Adipose tissue (tissue), 3 donors: ENCODE data around the gene PAX5. TPM values are rescaled to one million over a fixed set of nuclear protein-coding genes. Genes with fewer than 3 reads are reported as not detected.

Experiments
- H3K27ac ChIP-seq: one replicate; pipeline ENCODE4 v1.5.1; 2013; ENCODE audit warnings: low read depth, low read length
- WGBS, 3 donors: extraction: QIAGEN DNeasy Blood & Tissue Kit; methylation state at CpG; one replicate each; pipeline ENCODE4 v1.1.7; 2013; 5-methylcytosine and 5-hydroxymethylcytosine counted together
- polyA plus RNA-seq, 3 donors: library from polyadenylated mRNA; stranded (reverse); fragments of 200-250 nt; gene quantifications; one replicate each; pipeline ENCODE4 v1.2.3, GENCODE V29; 2013
- donor health status: healthy with polysubstance abuse.
- donor health status: Bipolar disorder and iron deficiency.
- donor health status: healthy.

The PAX5 gene
- polyA plus RNA-seq, 3 donors: 0.23 to 0.28 TPM; not detected in 1

DNA sequence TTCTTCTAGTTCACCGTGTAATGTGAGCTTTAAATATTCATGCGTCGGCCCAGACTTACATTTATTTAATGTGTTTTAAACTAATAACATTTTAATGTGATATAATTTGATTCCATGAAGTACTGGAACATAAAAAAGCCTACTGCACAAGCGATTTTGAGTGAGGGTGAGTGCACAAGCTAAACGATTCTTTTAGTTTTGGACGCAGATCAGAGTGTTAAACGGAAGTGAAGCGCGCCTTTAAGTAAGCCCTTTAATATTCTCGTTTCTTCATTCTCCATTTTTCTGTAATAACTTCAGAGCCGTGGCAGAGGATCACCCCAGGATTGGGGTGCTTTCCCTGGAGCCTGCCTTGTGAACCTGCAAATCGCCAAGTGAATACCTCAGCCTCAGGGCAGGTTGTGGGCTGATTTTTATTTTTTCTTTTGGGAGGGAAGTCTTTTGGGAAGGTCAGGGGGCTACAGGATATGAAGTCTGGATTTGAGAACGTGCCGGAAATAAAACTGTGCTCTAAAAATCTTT, 4.9 kb upstream of the PAX5 start:
- WGBS, 3 donors: 26 to 34% (median 34%) methylated on average over 14 of the region's 14 CpGs
- no peak overlapping the region for H3K27ac ChIP-seq

DNA sequence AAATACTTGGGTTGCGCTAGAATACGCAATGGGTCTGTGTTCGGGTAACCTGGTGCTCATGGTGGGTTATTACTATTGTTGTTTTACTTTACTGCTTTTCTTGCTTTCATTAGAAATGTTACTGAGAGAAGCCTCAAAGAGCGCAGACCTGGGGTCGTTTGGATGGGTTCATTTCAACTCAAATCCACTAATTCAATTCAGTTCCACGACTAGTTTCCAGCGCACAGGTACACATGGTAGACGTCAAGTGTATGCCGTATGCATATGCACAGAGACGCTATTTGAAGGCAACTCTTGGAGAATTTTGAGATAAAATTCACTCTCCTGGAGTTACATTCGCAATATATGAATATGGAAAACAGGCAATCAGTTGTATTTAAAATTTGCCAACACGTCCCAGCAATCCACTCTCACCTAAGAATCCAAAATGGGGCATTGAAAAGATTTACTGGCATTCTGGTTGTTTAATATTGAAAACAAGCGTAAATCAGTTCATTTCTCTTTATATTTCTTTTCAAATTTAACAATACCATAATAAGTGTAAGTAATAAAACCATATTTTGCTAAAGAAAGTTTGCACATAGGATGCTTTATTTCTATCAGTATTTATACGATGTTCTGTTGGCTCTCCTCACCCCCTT, 4.4 kb upstream of the PAX5 start:
- no peak overlapping the region for H3K27ac ChIP-seq
- 18 to 25% (median 21%) methylated on average over 14 of the region's 14 CpGs for WGBS, 3 donors

DNA sequence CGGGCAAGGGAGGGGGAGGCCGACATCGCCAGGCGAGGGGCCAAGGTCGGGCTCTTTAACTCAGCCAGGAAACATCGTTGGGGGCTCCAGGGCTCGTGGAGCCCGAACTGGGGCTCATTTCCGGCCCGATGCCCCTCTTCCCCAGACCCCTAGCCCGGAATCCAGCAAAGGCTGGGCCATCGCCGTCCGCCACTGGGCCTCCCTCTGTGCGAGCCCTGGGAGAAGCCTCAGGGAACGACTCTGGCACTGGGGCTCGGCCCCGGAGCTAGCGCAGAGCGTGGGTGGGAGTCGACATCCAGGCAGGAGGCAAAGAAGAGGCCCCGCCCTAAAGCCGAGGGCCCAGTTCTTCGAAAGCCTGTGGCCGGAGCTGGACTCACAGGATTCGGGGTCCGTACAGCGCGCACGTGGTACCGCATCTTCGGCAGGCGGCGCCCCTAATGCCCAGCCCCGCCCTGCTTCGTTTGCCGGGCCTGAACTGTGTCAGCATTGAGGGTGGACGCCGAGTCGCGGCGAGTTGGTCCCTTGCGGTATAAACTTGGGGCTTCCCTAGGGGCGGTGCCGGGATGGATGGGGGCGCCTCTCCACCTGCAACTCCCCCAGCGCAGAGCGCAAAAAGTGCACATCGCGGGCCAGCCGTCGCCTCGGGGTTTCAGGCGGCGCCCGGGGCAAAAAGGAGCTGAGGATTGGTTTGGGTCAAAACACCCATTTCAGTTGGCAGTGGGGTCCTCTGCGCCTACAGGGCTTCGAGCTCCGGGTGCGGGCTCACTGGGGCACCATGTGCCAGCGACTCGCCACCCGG, 3.6 kb upstream of the PAX5 start:
- no peak overlapping the region for H3K27ac ChIP-seq
- 3 to 4% (median 4%) methylated on average over 63 of the region's 63 CpGs for WGBS, 3 donors

GRCh38 chr9:37036776-37037502, 2.9 kb upstream of the PAX5 start:
- 0 to 2% (median 1%) methylated on average over 44 of the region's 44 CpGs for WGBS, 3 donors
- H3K27ac ChIP-seq: no peak overlapping the region

DNA sequence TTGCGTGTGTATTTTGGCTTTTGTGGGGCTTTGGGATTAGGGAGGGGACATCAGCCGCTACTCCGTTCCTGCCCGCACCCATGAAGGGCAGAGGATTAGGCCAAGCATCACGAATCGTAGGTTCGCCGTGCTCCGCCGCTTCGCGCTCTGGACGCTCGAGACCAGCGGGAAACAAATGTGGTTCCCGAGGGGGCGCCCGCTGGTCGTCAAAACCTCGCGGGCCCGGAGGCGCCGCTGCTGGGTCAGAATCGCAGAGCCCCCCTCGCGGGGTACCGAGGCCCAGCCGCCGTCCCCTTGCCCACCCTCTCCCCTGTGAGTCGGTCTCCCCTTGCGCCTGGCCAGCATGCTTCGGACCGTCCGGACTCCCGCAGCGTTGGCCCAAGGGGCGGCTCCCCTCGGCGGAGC, 2.3 kb upstream of the PAX5 start:
- H3K27ac ChIP-seq: no peak overlapping the region
- 5 to 6% (median 5%) methylated on average over 39 to 40 of the region's 40 CpGs for WGBS, 3 donors

GRCh38 chr9:37035648-37036370, 1.7 kb upstream of the PAX5 start:
- 9 to 11% (median 10%) methylated on average over 35 of the region's 35 CpGs for WGBS, 3 donors
- H3K27ac ChIP-seq: no peak overlapping the region

DNA sequence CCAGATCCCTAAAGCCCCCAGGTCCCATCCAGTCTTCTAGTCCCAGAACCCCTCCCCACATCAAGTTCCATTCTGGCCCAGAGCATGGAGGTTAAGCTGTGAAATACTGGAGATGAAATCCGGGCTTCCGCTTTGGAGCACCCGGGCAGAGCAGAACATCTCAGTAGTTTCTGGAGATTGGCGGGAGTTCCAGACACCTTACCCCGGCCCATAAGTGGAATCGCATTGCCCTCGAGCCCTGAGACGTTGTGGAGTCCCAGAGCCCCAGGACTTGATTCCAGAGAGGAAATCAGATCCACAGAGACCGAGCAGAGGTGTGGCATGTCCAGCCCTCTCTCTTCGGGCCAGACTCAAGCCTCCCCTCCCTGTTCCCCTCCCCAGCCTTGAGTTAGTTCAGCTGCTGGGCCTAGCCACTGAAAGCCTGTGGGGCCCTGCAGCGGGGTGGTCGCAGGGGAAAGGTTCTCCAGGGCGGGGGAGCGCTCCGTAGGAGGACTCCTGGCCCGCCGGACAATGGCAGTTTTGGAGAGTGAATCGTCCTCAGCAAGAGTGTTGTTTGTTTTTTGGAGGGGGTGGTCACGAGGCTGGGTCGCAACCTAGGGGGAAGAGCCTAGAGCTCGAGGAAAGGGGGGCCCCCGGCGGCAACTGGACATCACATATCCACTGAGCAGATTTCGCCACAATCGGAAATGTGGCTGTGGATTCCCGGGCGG, 1.0 kb upstream of the PAX5 start:
- no peak overlapping the region for H3K27ac ChIP-seq
- 4 to 8% (median 7%) methylated on average over 25 to 27 of the region's 27 CpGs for WGBS, 3 donors

DNA sequence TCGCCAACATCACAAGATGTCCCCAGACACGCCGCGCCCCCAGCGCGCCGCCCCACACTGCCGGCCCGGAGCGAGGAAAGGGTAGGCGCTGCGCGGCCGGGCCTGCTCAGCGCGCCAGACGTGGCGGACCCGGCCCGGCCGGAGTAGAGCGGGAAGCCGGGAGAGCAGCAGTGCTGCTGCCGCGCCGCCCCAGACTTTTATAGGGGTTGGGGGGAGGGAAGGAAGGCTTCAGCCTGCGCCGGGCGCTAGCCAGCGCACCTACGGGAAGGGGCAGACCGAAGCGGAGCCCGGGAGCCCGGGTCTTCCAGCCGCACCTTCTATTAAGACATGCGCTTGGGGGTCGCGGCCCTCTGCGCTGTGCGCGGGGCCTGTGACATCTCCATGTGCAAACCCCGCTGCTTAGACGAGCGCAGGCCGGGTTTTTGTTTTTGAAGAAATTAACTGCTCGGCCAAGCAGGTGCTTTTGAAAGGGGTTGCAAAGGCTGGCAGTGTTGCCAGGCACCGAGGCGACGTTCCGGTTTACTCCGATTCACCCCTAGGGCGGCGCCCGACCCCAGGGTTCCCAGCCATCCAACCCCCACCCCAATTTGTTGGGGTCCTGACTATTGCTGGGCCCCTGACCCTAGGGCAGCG, 353 bp upstream of the PAX5 start:
- H3K27ac ChIP-seq: no peak overlapping the region
- 2 to 3% (median 3%) methylated on average over 50 to 56 of the region's 56 CpGs for WGBS, 3 donors

DNA sequence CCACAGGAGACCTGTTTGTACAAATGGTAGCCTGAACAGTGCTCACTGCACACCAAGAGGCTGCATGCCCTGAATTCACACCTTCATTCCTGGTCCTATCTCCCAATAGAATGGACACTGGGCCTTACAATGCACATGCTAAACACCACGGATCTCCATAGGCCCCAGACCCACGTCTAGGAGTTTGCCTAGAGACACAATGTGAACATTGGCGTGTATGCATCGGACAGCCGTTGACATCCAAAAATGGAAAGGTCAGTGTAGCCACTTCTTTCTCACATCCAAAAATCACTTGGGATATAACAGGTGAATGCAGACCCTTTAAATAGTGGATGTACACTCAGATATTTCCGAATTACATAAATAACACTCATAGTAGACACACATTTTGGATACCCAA, 927 bp downstream of the PAX5 start:
- whole genome bisulfite sequencing, 3 donors: 42 to 60% (median 45%) methylated on average over 6 of the region's 6 CpGs
- H3K27ac ChIP-seq: no peak overlapping the region

- WGBS, 3 donors: 49 to 66% (median 53%) methylated on average over 3 of the region's 3 CpGs
- H3K27ac ChIP-seq: no peak overlapping the region
These were observed 1.4 kb downstream of the PAX5 start for GRCh38 chr9:37032713-37033112.

GRCh38 chr9:37031902-37032301, 2.2 kb downstream of the PAX5 start:
- 13 to 20% (median 19%) methylated on average over 6 of the region's 6 CpGs for WGBS, 3 donors
- H3K27ac ChIP-seq: no peak overlapping the region

- H3K27ac ChIP-seq: no peak overlapping the region
- WGBS, 3 donors: 28 to 36% (median 32%) methylated on average over 4 of the region's 4 CpGs
These were observed 3.0 kb downstream of the PAX5 start for GRCh38 chr9:37031081-37031480.

GRCh38 chr9:37030611-37030939, 3.5 kb downstream of the PAX5 start:
- WGBS, 3 donors: 4 to 17% (median 4%) methylated on average over 7 of the region's 7 CpGs

DNA sequence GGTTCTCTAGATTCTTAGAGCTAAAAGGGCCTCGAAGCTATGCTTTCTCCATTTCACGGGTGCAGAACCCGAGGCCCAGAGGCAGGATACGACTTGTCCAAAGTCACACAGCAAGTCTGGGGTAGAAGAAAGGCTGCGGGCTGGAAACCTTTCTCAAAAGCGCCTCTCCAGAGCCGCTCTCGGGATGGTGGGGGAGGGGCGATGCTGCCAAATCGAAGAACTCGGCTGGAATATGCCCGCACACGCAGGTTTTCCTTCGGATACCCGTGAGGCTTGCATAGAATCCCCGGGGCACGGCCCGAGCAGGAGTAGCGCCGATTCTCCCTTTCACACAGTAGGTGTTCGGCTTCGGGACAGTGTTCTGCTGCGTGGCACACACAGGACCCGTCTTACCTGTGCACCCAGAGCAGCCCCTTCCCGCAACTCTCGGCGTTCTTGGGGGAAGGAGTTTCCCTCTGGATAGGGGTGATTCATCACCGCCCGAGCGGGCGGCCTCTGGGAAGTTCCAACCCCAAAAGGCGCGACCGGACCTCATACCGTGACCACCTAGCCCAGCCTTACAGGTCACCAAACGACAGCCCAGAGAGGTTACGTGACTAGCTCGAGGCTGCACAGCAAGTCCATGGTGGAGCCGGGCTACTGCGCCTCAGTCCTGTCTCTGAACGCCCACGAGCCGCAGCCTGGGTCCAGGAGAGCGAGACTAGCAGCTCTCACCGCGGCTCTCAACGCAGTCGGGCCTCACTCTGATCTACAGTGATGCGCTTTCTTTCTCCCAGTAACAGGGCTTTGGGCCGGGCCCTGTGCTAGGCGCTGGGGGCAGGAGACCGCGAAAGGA, 4.1 kb downstream of the PAX5 start:
- 4 to 5% (median 5%) methylated on average over 53 of the region's 53 CpGs for WGBS, 3 donors
- H3K27ac ChIP-seq: no peak overlapping the region

More at GRCh38 chr9:37030611-37030939, 3.5 kb downstream of the PAX5 start:
- H3K27ac ChIP-seq: no peak overlapping the region

DNA sequence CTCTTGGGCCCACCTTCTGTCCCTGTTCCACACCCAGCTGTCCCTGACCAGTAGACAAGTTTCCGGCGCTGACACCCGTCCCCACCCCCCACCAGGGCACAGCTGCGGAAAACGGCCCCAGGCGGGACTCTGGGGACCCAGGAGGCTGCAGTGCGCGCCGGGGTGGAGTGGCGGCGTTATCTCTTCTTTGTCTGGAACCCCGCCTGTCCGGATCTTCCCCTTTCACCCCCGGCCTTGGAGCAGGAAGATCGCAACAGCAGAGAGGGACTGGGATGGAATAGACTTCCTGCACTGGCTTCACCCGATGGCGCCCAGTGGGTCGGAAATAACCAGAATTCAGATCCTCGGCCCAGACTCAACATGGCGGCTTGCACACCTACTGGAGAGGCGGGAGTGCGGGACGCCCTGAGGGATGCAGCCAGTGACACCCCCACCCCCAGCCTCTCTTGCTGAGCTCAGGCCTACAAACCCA, 4.7 kb downstream of the PAX5 start:
- no peak overlapping the region for H3K27ac ChIP-seq
- WGBS, 3 donors: 4 to 5% (median 5%) methylated on average over 23 of the region's 23 CpGs

DNA sequence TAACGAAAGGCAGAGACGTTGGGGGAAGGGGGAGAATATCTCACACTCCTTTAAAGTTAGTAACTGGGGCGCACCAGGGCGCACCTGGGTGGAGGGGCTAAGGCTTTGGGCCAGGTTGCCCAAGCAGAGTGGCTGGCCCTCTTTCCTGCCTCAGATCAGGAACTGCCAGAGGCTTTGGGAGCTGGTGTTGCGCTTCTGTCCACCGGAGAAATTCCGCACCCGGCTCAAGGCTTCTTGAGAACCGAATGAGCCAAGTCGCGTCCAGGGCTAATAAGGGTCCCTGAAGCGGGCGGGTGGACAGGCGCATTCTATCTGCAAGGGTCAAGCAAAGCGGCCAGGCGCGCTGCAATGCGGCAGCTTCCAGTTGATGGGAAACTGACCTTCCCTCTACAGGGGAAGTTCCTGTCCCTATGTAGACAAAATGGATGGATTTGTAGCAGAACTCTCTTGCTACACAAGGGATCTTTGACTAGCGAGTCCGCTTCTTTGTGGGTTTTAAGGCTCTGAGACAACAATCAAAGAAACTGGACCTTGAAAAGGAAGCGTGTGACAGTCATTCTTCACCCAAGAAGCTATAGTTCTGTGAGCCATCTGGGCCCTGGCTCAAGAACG, 5.5 kb downstream of the PAX5 start:
- 10 to 16% (median 13%) methylated on average over 22 of the region's 22 CpGs for WGBS, 3 donors
- no peak overlapping the region for H3K27ac ChIP-seq
